MCF 10A (cell line): ENCODE data around the gene UQCC5. TPM values are rescaled to one million over a fixed set of nuclear protein-coding genes. Genes with fewer than 3 reads are reported as not detected.

Experiments
- Bru-seq: library from RNA; stranded (reverse); fragments of 400-500 nt; gene quantifications from one replicate; lab custom pipeline; 2021; lab: Mats Ljungman, UMichigan
- BruChase-seq, 2 experiments: library from RNA; stranded (reverse); fragments of 400-500 nt; gene quantifications; one replicate each; lab custom pipeline; 2021; lab: Mats Ljungman, UMichigan
- BruUV-seq: library from RNA; stranded (reverse); fragments of 400-500 nt; replicated peaks from 2 replicates; lab custom pipeline; 2021; lab: Mats Ljungman, UMichigan
- CTCF ChIA-PET: fragments of 300-600 bp; sonication (Branson Sonifier 250); formaldehyde crosslinking; extraction: SDS; loops from one replicate; lab custom pipeline; 2021; ENCODE audit warnings: antibody characterized with exemption, inconsistent platforms; lab: Yijun Ruan, JAX
- POLR2A ChIA-PET: fragments of 300-600, 350-650 bp; sonication (Branson Sonifier 250); formaldehyde crosslinking; extraction: SDS; loops from one replicate; lab custom pipeline; 2020; ENCODE audit warnings: antibody characterized with exemption, inconsistent platforms; lab: Yijun Ruan, JAX
- DNase-seq: peaks from one replicate; pipeline ENCODE4 v3.0.0-alpha.2; 2018; ENCODE audit not compliant: unreplicated experiment
- H3K27ac Mint-ChIP-seq: one replicate; pipeline ENCODE4 v1.8.0; 2022; ENCODE audit warnings: mild to moderate bottlenecking, low read depth, mixed read lengths; ENCODE audit not compliant: unreplicated experiment
- H3K27me3 Mint-ChIP-seq: one replicate; pipeline ENCODE4 v1.8.0; 2022; ENCODE audit warnings: mixed read lengths; ENCODE audit not compliant: insufficient read depth, unreplicated experiment
- H3K36me3 Mint-ChIP-seq: one replicate; pipeline ENCODE4 v1.8.0; 2022; ENCODE audit warnings: mild to moderate bottlenecking, moderate library complexity, mixed read lengths; ENCODE audit not compliant: insufficient read depth, unreplicated experiment
- H3K4me1 Mint-ChIP-seq: one replicate; pipeline ENCODE4 v1.8.0; 2022; ENCODE audit warnings: mixed read lengths; ENCODE audit not compliant: insufficient read depth, unreplicated experiment
- H3K4me3 Mint-ChIP-seq: one replicate; pipeline ENCODE4 v1.8.0; 2022; ENCODE audit warnings: mild to moderate bottlenecking, moderate library complexity, mixed read lengths; ENCODE audit not compliant: unreplicated experiment
- H3K9me3 Mint-ChIP-seq: one replicate; pipeline ENCODE4 v1.8.0; 2022; ENCODE audit warnings: mixed read lengths; ENCODE audit not compliant: unreplicated experiment
- intact Hi-C: fragments of 100-400 bp; cut with micrococcal nuclease; formaldehyde crosslinking; loops from 2 replicates; pipeline ENCODE4 v1.14.1; 2022
- long read RNA-seq: library from polyadenylated mRNA; stranded (forward); transcript quantifications from one replicate; pipeline ENCODE4 v2.0.0, GENCODE V29; 2022
- total RNA-seq: library from RNA; stranded (reverse); gene quantifications from 2 replicates; pipeline ENCODE4 v1.2.3, GENCODE V29; 2022
- TF ChIP-seq, protein P1 (sequence below): fragments of 200-600 bp; IDR thresholded peaks from one replicate; pipeline ENCODE4 v1.8.0; 2022; ENCODE audit warnings: antibody characterized with exemption, mild to moderate bottlenecking; ENCODE audit not compliant: unreplicated experiment

UQCC5 gene, protein sequence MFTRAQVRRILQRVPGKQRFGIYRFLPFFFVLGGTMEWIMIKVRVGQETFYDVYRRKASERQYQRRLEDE
- total RNA-seq (22.6 and 25.9 TPM in 2 replicates), Bru-seq, nascent RNA (percentile 57 among the genes with signal in this experiment), BruChase-seq, experiment 1, labeled RNA remaining after a 6-hour chase (percentile 45 among the genes with signal in this experiment), BruChase-seq, experiment 2, labeled RNA remaining after a 2-hour chase (percentile 52 among the genes with signal in this experiment)
- long read RNA-seq, transcript SMIM4-203 (2 exons, 1,770 nt) = major isoform, 17 of 31 reads
- long read RNA-seq, transcript SMIM4-201 (2 exons, 274 nt) = minor isoform, 8 of 31 reads
- long read RNA-seq, partial matches to known transcripts = 0 of 31 reads
- long read RNA-seq, other reads (novel, unspliced or antisense) = 5 of 31 reads

DNA sequence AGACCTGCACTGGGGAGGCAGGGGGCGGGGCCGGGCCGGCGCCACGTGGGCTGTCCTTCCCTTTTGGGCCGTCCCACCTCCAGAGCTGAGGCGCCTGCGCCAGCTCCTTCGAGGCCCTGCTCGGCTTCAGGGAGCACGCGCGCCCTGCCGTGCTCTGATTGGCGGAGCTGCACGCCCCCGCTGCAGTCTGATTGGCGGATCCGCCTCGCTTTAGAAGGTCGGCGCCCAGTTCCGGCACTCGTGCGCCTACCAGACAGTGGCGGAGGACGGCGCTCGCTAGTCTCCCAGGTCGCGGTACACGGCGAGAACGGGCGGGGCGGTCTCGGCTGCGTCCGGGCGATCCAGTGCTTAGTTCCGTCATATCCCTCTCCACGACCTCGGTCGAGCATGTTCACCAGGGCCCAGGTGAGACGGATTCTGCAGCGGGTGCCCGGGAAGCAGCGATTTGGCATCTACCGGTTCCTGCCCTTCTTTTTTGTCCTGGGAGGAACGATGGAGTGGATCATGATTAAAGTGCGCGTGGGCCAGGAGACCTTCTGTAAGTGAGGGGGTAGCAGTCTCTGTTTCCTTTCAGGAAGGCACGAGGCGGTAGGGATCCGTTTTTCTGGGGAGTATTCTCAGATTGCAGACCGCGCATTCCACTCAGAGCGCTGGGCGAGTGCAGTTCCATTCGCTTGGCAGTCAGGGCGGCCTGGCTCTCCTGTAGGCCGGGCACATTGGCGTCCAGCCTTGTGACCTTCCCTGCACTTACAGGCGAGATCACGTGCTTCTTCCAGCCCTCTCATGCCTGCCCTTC lies at the start of gene UQCC5:
Gene UQCC5 (plus strand): TSS at position 237 of the 796 bp plus-strand sequence. CDS start 151 bp downstream, at position 388.
- POLR2A ChIA-PET = interaction anchor here (0.6 to 1.9 kb wide), 26 partner anchors 9 to 562 kb away, joined by 3 to 16 read pairs (median 4); partner anchors contain the start of gene ABHD14A
- CTCF ChIA-PET = interaction anchor here (0.7 to 0.8 kb wide), 3 partner anchors 37 to 144 kb away, joined by 3 to 4 read pairs (median 3); no protein-coding TSS in a partner anchor
- BruUV-seq = TSS peak; percentile 70
- intact Hi-C loops = loop anchor here (2.0 to 10.0 kb wide), 2 partner anchors 62 to 134 kb away; no protein-coding TSS in a partner anchor
- peaks cover 30% of the 10 kb centered on the region for H3K4me1 Mint-ChIP-seq
- H3K36me3 Mint-ChIP-seq = peaks cover 41% of the 10 kb centered on the region
- no peaks in the 10 kb centered on the region for H3K9me3 Mint-ChIP-seq
- peak within 1 kb of the TSS; percentile 96 for H3K27ac Mint-ChIP-seq
- DNase-seq = peak; percentile 98
- no peaks in the 10 kb centered on the region for H3K27me3 Mint-ChIP-seq
- H3K4me3 Mint-ChIP-seq = peak within 1 kb of the TSS; percentile 84
- TF ChIP-seq, protein P1, sequence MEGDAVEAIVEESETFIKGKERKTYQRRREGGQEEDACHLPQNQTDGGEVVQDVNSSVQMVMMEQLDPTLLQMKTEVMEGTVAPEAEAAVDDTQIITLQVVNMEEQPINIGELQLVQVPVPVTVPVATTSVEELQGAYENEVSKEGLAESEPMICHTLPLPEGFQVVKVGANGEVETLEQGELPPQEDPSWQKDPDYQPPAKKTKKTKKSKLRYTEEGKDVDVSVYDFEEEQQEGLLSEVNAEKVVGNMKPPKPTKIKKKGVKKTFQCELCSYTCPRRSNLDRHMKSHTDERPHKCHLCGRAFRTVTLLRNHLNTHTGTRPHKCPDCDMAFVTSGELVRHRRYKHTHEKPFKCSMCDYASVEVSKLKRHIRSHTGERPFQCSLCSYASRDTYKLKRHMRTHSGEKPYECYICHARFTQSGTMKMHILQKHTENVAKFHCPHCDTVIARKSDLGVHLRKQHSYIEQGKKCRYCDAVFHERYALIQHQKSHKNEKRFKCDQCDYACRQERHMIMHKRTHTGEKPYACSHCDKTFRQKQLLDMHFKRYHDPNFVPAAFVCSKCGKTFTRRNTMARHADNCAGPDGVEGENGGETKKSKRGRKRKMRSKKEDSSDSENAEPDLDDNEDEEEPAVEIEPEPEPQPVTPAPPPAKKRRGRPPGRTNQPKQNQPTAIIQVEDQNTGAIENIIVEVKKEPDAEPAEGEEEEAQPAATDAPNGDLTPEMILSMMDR = no peak

DNA sequence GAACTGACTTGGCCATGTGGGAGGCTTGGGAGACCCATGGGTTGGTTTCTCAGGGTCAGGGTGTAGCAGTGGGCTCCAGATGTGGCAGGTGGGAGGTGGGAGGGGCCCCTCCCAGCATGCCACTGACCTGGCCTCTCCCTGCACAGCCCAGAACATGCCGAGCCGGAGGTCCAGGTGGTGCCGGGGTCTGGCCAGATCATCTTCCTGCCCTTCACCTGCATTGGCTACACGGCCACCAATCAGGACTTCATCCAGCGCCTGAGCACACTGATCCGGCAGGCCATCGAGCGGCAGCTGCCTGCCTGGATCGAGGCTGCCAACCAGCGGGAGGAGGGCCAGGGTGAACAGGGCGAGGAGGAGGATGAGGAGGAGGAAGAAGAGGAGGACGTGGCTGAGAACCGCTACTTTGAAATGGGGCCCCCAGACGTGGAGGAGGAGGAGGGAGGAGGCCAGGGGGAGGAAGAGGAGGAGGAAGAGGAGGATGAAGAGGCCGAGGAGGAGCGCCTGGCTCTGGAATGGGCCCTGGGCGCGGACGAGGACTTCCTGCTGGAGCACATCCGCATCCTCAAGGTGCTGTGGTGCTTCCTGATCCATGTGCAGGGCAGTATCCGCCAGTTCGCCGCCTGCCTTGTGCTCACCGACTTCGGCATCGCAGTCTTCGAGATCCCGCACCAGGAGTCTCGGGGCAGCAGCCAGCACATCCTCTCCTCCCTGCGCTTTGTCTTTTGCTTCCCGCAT lies 49.2 kb upstream of the UQCC5 start:
- CTCF ChIA-PET = no interaction called here
- TF ChIP-seq, protein P1 = no peak
- Mint-ChIP-seq H3K4me1 (no peaks in the 10 kb centered on the region), H3K36me3 (peaks cover 47% of the 10 kb centered on the region), H3K4me3 (no peak overlapping the region), H3K27me3 (no peaks in the 10 kb centered on the region), H3K27ac (no peak overlapping the region), H3K9me3 (no peaks in the 10 kb centered on the region)
- POLR2A ChIA-PET = no interaction called here
- BruUV-seq = no TSS peak
- intact Hi-C loops = no loop called here
- DNase-seq = no peak

DNA sequence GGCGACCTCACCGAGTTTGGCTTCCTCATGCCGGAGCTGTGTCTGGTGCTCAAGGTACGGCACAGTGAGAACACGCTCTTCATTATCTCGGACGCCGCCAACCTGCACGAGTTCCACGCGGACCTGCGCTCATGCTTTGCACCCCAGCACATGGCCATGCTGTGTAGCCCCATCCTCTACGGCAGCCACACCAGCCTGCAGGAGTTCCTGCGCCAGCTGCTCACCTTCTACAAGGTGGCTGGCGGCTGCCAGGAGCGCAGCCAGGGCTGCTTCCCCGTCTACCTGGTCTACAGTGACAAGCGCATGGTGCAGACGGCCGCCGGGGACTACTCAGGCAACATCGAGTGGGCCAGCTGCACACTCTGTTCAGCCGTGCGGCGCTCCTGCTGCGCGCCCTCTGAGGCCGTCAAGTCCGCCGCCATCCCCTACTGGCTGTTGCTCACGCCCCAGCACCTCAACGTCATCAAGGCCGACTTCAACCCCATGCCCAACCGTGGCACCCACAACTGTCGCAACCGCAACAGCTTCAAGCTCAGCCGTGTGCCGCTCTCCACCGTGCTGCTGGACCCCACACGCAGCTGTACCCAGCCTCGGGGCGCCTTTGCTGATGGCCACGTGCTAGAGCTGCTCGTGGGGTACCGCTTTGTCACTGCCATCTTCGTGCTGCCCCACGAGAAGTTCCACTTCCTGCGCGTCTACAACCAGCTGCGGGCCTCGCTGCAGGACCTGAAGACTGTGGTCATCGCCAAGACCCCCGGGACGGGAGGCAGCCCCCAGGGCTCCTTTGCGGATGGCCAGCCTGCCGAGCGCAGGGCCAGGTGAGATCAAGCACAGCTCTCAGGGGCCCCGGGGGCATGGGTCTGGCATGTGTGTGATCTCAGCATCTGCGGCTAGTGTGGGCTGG lies 48.4 kb upstream of the UQCC5 start:
- TF ChIP-seq, protein P1 = no peak
- ChIA-PET CTCF (interaction anchor here (0.7 kb wide), 1 partner anchor 22 kb away, joined by 4 read pairs; no protein-coding TSS in a partner anchor), POLR2A (no interaction called here)
- Mint-ChIP-seq H3K9me3 (no peaks in the 10 kb centered on the region), H3K4me1 (no peaks in the 10 kb centered on the region), H3K27me3 (no peaks in the 10 kb centered on the region), H3K27ac (no peak overlapping the region), H3K36me3 (peaks cover 46% of the 10 kb centered on the region), H3K4me3 (no peak overlapping the region)
- BruUV-seq = no TSS peak
- DNase-seq = no peak
- intact Hi-C loops = no loop called here
